HG02852 (cell line): ENCODE results near the gene ENPP1.
A peak's percentile ranks its signal among the peaks of the same experiment; 100 is the strongest.

Source experiments
- ATAC-seq: cut with Tn5 transposase; IDR thresholded peaks from one replicate; pipeline ENCODE4 v1.9.1; 2021; ENCODE audit warnings: mild to moderate bottlenecking, moderate library complexity; ENCODE audit not compliant: unreplicated experiment

ENPP1 gene

GRCh38 chr6:131807644-131808459 is at the start of gene ENPP1:
Gene ENPP1, plus strand, starts transcription at chr6:131808020. Its CDS starts 16 bp downstream, at chr6:131808036.
- ATAC-seq: peak; percentile 72

- no peak for ATAC-seq
Observed at GRCh38 chr6:131758920-131759319, 48.9 kb upstream of the ENPP1 start.

- ATAC-seq: no peak
Observed at GRCh38 chr6:131761060-131761761, 46.6 kb upstream of the ENPP1 start.

- no peak for ATAC-seq
Observed at GRCh38 chr6:131761762-131762067, 46.1 kb upstream of the ENPP1 start.

- ATAC-seq: no peak
Observed at GRCh38 chr6:131762984-131763383, 44.8 kb upstream of the ENPP1 start.

- ATAC-seq: no peak
Observed at GRCh38 chr6:131763749-131764148, 44.1 kb upstream of the ENPP1 start.

- ATAC-seq: no peak
Observed at GRCh38 chr6:131764350-131764749, 43.5 kb upstream of the ENPP1 start.

- no peak for ATAC-seq
Observed at GRCh38 chr6:131765081-131765803, 42.6 kb upstream of the ENPP1 start.

GRCh38 chr6:131765804-131766135 is 42.0 kb upstream of the ENPP1 start:
- no peak for ATAC-seq

GRCh38 chr6:131766631-131767030 is 41.2 kb upstream of the ENPP1 start:
- ATAC-seq: no peak

- ATAC-seq: no peak
Observed at GRCh38 chr6:131768964-131769363, 38.9 kb upstream of the ENPP1 start.

- ATAC-seq: no peak
Observed at GRCh38 chr6:131769385-131770141, 38.3 kb upstream of the ENPP1 start.

GRCh38 chr6:131770776-131771175 is 37.0 kb upstream of the ENPP1 start:
- ATAC-seq: no peak

GRCh38 chr6:131773284-131773950 is 34.4 kb upstream of the ENPP1 start:
- no peak for ATAC-seq

- ATAC-seq: no peak
Observed at GRCh38 chr6:131775886-131776285, 31.9 kb upstream of the ENPP1 start.

- no peak for ATAC-seq
Observed at GRCh38 chr6:131776985-131777384, 30.8 kb upstream of the ENPP1 start.

- no peak for ATAC-seq
Observed at GRCh38 chr6:131778169-131778568, 29.7 kb upstream of the ENPP1 start.

GRCh38 chr6:131779304-131779703 is 28.5 kb upstream of the ENPP1 start:
- ATAC-seq: no peak

GRCh38 chr6:131780600-131780999 is 27.2 kb upstream of the ENPP1 start:
- ATAC-seq: no peak

GRCh38 chr6:131781687-131782086 is 26.1 kb upstream of the ENPP1 start:
- ATAC-seq: no peak

- ATAC-seq: no peak
Observed at GRCh38 chr6:131782764-131783163, 25.1 kb upstream of the ENPP1 start.
